ENCODE data around the gene CCDC102A. TPM values are rescaled to one million over a fixed set of nuclear protein-coding genes. Genes with fewer than 3 reads are reported as not detected.
A peak's percentile ranks its signal among the peaks of the same experiment; 100 is the strongest.

Gene CCDC102A
- total and polyA plus RNA-seq, 2 of the 13 experiments (the other 11 are each of a cell fraction or from before 2014, with no cell fraction given) = 2.1 to 2.8 TPM

DNA sequence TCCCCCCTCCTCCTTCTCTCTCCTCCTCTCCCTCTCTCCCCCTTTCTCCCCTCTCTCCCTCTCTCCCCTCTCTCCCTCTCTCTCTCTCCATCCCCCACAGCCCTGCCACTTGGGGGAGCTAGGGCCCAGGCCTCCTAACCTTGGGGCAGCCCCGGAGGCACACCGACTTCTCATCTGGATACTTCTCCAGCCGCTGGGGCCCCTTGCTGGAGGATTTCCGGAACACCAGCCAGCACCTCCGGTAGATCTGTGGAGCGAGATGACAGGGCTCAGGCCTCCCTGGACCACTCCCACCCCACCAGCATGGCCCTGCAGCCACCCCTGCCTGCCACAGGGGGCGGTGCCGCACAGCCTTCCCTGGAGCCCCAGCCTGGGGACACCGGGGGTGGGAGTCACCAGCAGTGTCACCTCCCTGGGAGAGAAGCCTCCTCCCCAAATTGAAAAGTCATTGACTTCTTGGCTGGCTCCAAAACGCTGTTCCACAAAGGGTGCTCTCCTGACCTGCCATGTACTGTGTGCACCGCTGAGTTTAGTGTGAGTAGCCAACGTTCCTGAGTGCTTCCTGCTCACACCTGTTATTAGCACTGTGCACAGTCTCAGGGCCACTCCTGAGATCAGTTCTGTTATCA, 60.5 kb downstream of the CCDC102A start (continued):
- TF ChIP-seq, protein P1, sequence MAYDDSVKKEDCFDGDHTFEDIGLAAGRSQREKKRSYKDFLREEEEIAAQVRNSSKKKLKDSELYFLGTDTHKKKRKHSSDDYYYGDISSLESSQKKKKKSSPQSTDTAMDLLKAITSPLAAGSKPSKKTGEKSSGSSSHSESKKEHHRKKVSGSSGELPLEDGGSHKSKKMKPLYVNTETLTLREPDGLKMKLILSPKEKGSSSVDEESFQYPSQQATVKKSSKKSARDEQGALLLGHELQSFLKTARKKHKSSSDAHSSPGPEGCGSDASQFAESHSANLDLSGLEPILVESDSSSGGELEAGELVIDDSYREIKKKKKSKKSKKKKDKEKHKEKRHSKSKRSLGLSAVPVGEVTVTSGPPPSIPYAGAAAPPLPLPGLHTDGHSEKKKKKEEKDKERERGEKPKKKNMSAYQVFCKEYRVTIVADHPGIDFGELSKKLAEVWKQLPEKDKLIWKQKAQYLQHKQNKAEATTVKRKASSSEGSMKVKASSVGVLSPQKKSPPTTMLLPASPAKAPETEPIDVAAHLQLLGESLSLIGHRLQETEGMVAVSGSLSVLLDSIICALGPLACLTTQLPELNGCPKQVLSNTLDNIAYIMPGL (CRISPR knock-in tag; IDR thresholded peaks at IDR 0.05; ENCODE audit: borderline replicate concordance in 1 of 2, low read depth in 1 of 2) = peak; percentile 60 to 61
- no peak; the same call in 1 of the 2 replicates for TF ChIP-seq BCL3 (CRISPR knock-in tag; IDR thresholded peaks at IDR 0.05)
- no peak for TF ChIP-seq BRCA1 (CRISPR knock-in tag; IDR thresholded peaks at IDR 0.05)
- no peak for TF ChIP-seq LCORL (IDR thresholded peaks at IDR 0.05)
- 0 out of 2 replicates have a peak, but pooled peaks have one; percentile 34 for TF ChIP-seq LCORL (CRISPR knock-in tag; IDR thresholded peaks at IDR 0.05)
- no peak for TF ChIP-seq ZNF121 (CRISPR knock-in tag; IDR thresholded peaks at IDR 0.05)
- TF ChIP-seq, protein P2, sequence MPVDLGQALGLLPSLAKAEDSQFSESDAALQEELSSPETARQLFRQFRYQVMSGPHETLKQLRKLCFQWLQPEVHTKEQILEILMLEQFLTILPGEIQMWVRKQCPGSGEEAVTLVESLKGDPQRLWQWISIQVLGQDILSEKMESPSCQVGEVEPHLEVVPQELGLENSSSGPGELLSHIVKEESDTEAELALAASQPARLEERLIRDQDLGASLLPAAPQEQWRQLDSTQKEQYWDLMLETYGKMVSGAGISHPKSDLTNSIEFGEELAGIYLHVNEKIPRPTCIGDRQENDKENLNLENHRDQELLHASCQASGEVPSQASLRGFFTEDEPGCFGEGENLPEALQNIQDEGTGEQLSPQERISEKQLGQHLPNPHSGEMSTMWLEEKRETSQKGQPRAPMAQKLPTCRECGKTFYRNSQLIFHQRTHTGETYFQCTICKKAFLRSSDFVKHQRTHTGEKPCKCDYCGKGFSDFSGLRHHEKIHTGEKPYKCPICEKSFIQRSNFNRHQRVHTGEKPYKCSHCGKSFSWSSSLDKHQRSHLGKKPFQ (CRISPR knock-in tag; IDR thresholded peaks at IDR 0.05; ENCODE audit: insufficient replicate concordance) = peak; percentile 46
- no peak for TF ChIP-seq NFKBIZ (CRISPR knock-in tag; IDR thresholded peaks at IDR 0.05)
- TF ChIP-seq ZNF446 (CRISPR knock-in tag; IDR thresholded peaks at IDR 0.05) = no peak
- TF ChIP-seq BRF2 (CRISPR knock-in tag; IDR thresholded peaks at IDR 0.05) = no peak
- no peak for TF ChIP-seq EHMT2 (IDR thresholded peaks at IDR 0.05; ENCODE audit: borderline replicate concordance, low read depth, low read length)
- TF ChIP-seq, protein P3, sequence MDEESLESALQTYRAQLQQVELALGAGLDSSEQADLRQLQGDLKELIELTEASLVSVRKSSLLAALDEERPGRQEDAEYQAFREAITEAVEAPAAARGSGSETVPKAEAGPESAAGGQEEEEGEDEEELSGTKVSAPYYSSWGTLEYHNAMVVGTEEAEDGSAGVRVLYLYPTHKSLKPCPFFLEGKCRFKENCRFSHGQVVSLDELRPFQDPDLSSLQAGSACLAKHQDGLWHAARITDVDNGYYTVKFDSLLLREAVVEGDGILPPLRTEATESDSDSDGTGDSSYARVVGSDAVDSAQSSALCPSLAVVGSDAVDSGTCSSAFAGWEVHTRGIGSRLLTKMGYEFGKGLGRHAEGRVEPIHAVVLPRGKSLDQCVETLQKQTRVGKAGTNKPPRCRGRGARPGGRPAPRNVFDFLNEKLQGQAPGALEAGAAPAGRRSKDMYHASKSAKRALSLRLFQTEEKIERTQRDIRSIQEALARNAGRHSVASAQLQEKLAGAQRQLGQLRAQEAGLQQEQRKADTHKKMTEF (CRISPR knock-in tag; IDR thresholded peaks at IDR 0.05) = 0 out of 2 replicates have a peak, but pooled peaks have one; percentile 19
- TF ChIP-seq NFYC (CRISPR knock-in tag; IDR thresholded peaks at IDR 0.05) = no peak
- no peak for TF ChIP-seq ZNF672 (CRISPR knock-in tag; IDR thresholded peaks at IDR 0.05)
- TF ChIP-seq, protein P4, sequence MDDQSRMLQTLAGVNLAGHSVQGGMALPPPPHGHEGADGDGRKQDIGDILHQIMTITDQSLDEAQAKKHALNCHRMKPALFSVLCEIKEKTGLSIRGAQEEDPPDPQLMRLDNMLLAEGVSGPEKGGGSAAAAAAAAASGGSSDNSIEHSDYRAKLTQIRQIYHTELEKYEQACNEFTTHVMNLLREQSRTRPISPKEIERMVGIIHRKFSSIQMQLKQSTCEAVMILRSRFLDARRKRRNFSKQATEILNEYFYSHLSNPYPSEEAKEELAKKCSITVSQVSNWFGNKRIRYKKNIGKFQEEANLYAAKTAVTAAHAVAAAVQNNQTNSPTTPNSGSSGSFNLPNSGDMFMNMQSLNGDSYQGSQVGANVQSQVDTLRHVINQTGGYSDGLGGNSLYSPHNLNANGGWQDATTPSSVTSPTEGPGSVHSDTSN (CRISPR knock-in tag; IDR thresholded peaks at IDR 0.05; ENCODE audit: borderline replicate concordance) = no peak
- TF ChIP-seq KDM2A (CRISPR knock-in tag; IDR thresholded peaks at IDR 0.05; ENCODE audit: borderline replicate concordance, low read depth) = no peak
- no peak for TF ChIP-seq FOXO1 (CRISPR knock-in tag; IDR thresholded peaks at IDR 0.05)
- TF ChIP-seq SMARCC2 (IDR thresholded peaks at IDR 0.05) = no peak
- TF ChIP-seq NCOA2 (CRISPR knock-in tag; IDR thresholded peaks at IDR 0.05) = no peak
- no peak for TF ChIP-seq SMAD9 (CRISPR knock-in tag; IDR thresholded peaks at IDR 0.05)

Measured in HepG2 (cell line).